Measurements from ENCODE around the gene GIGYF1. TPM values are rescaled to one million over a fixed set of nuclear protein-coding genes. Genes with fewer than 3 reads are reported as not detected.

Gene GIGYF1
- total and polyA plus RNA-seq, 2 of the 8 experiments (the other 6 are each of a cell fraction or from before 2014, with no cell fraction given) = 24.1 to 99.3 TPM

DNA sequence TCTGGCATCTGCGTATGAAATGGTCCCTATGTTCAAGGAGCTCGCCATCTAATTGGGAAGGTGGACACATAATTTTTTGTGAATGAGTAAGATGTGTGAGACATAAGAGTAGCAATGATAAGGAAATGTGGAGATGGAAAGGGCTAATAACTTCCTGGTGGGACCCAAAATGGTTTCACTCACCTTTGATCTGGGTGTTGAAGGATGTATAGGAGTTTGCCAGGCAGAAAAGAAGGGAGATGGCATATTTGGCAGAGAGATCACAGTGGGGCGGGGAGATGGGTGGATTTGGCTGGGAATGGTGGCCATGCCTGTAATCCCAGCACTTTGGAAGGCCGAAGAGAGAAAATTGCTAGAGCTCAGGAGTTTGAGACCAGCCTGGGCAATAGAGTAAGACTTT, 16.4 kb upstream of the GIGYF1 start (continued):
- TF ChIP-seq TAF1 (IDR thresholded peaks at IDR 0.05; ENCODE audit: low read depth, low read length) = no peak
- TF ChIP-seq RBBP5 (IDR thresholded peaks at IDR 0.05; ENCODE audit: borderline replicate concordance, low read depth, low read length) = no peak
- TF ChIP-seq RXRA (IDR thresholded peaks at IDR 0.05; ENCODE audit: insufficient read depth, low read depth, low read length) = no peak
- TF ChIP-seq TCF12 (IDR thresholded peaks at IDR 0.05; ENCODE audit: low read depth, low read length) = no peak

Measured in H1 (cell line).